ENCODE results near the gene APOF.
"Not testable (repeated sequence)": the region's sequence is repeated elsewhere in the genome, so short reads cannot be mapped to it uniquely, and the experiment has no call there.

DNA sequence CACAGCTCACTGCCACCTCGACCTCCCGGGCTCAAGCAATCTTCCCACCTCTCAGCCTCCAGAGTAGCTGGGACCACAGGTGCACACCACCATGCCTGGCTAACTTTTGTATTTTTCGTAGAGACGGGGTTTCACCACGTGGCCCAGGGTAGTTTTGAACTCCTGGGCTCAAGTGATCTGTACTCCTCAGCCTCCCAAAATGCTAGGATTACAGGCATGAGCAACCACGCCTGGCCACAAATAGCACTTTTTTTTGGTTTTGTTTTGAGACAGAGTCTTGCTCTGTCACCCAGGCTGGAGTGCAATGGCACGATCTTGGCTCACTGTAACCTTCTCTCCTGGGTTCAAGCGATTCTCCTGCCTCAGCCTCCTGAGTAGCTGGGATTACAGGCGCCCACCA is 15.4 kb downstream of the APOF start:
- not testable (repeated sequence) for TF ChIP-seq POLR2AphosphoS5, EP300 (IDR thresholded peaks at IDR 0.05)
- TF ChIP-seq, protein P1, sequence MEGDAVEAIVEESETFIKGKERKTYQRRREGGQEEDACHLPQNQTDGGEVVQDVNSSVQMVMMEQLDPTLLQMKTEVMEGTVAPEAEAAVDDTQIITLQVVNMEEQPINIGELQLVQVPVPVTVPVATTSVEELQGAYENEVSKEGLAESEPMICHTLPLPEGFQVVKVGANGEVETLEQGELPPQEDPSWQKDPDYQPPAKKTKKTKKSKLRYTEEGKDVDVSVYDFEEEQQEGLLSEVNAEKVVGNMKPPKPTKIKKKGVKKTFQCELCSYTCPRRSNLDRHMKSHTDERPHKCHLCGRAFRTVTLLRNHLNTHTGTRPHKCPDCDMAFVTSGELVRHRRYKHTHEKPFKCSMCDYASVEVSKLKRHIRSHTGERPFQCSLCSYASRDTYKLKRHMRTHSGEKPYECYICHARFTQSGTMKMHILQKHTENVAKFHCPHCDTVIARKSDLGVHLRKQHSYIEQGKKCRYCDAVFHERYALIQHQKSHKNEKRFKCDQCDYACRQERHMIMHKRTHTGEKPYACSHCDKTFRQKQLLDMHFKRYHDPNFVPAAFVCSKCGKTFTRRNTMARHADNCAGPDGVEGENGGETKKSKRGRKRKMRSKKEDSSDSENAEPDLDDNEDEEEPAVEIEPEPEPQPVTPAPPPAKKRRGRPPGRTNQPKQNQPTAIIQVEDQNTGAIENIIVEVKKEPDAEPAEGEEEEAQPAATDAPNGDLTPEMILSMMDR (IDR thresholded peaks at IDR 0.05) = not testable (repeated sequence)

All from gastroesophageal sphincter (tissue), 3 donors.